ENCODE data around the gene PTGDR2.

PTGDR2 gene

GRCh38 chr11:60852117-60852981, 3.4 kb downstream of the PTGDR2 start:
- Histone ChIP-seq H3K4me1 (no peaks in the 10 kb centered on the region), H3K9me3 (no peaks in the 10 kb centered on the region), H3K36me3 (peaks cover 8% of the 10 kb centered on the region), H3K27me3 (no peaks in the 10 kb centered on the region), H3K4me3 (ENCODE audit: low read depth, low read length) (no peak overlapping the region)
- DNase-seq = no peak
- TF ChIP-seq CTCF (IDR thresholded peaks at IDR 0.05; ENCODE audit: low read depth, low read length) = no peak

GRCh38 chr11:60851327-60852104, 4.2 kb downstream of the PTGDR2 start:
- no peak for DNase-seq
- Histone ChIP-seq H3K9me3 (no peaks in the 10 kb centered on the region), H3K27me3 (no peaks in the 10 kb centered on the region), H3K36me3 (peaks cover 8% of the 10 kb centered on the region), H3K4me1 (no peaks in the 10 kb centered on the region), H3K4me3 (ENCODE audit: low read depth, low read length) (no peak overlapping the region)
- no peak for TF ChIP-seq CTCF (IDR thresholded peaks at IDR 0.05; ENCODE audit: low read depth, low read length)

- Histone ChIP-seq H3K4me1 (no peaks in the 10 kb centered on the region), H3K9me3 (no peaks in the 10 kb centered on the region), H3K36me3 (peaks cover 13% of the 10 kb centered on the region), H3K4me3 (ENCODE audit: low read depth, low read length) (no peak overlapping the region), H3K27me3 (no peaks in the 10 kb centered on the region)
- TF ChIP-seq CTCF (IDR thresholded peaks at IDR 0.05; ENCODE audit: low read depth, low read length) = no peak
- no peak for DNase-seq
Observed at GRCh38 chr11:60849641-60850520, 5.9 kb downstream of the PTGDR2 start.

- no peak for DNase-seq
- peaks cover 13% of the 10 kb centered on the region for H3K36me3 ChIP-seq
- no peaks in the 10 kb centered on the region for H3K4me1 ChIP-seq
Observed at GRCh38 chr11:60848714-60849151, 7.0 kb downstream of the PTGDR2 start.

GRCh38 chr11:60847896-60848295, 7.9 kb downstream of the PTGDR2 start:
- Histone ChIP-seq H3K9me3 (no peaks in the 10 kb centered on the region), H3K4me3 (ENCODE audit: low read depth, low read length) (no peak overlapping the region), H3K27me3 (no peaks in the 10 kb centered on the region), H3K36me3 (peaks cover 13% of the 10 kb centered on the region), H3K4me1 (no peaks in the 10 kb centered on the region)
- no peak for TF ChIP-seq CTCF (IDR thresholded peaks at IDR 0.05; ENCODE audit: low read depth, low read length)
- no peak for DNase-seq

More at GRCh38 chr11:60848714-60849151, 7.0 kb downstream of the PTGDR2 start:
- no peak for TF ChIP-seq CTCF (IDR thresholded peaks at IDR 0.05; ENCODE audit: low read depth, low read length)
- Histone ChIP-seq H3K4me3 (ENCODE audit: low read depth, low read length) (no peak overlapping the region), H3K9me3 (no peaks in the 10 kb centered on the region), H3K27me3 (no peaks in the 10 kb centered on the region)
